ENCODE data around the gene PTPRN.
"Not testable (repeated sequence)": the region's sequence is repeated elsewhere in the genome, so short reads cannot be mapped to it uniquely, and the experiment has no call there.

Gene PTPRN

GRCh38 chr2:219287580-219288265 is 21.5 kb downstream of the PTPRN start:
- DNase-seq (ENCODE audit: low read depth in 2 of 2), result no peak

- not testable (repeated sequence) for DNase-seq (ENCODE audit: low read depth in 2 of 2)
Observed at GRCh38 chr2:219287116-219287440, 22.1 kb downstream of the PTPRN start.

- no peak for DNase-seq (ENCODE audit: low read depth in 2 of 2)
Observed at GRCh38 chr2:219286436-219287115, 22.6 kb downstream of the PTPRN start.

GRCh38 chr2:219285894-219286425 is 23.2 kb downstream of the PTPRN start:
- no peak for DNase-seq (ENCODE audit: low read depth in 2 of 2)

GRCh38 chr2:219285373-219285735 is 23.8 kb downstream of the PTPRN start:
- no peak for DNase-seq (ENCODE audit: low read depth in 2 of 2)

GRCh38 chr2:219284501-219285372 is 24.5 kb downstream of the PTPRN start:
- DNase-seq (ENCODE audit: low read depth in 2 of 2), result no peak

- DNase-seq (ENCODE audit: low read depth in 2 of 2), result no peak
Observed at GRCh38 chr2:219282943-219283581, 26.1 kb downstream of the PTPRN start.

- no peak for DNase-seq (ENCODE audit: low read depth in 2 of 2)
Observed at GRCh38 chr2:219282375-219282774, 26.8 kb downstream of the PTPRN start.

- no peak for DNase-seq (ENCODE audit: low read depth in 2 of 2)
Observed at GRCh38 chr2:219281588-219281987, 27.6 kb downstream of the PTPRN start.

GRCh38 chr2:219280651-219281050 is 28.6 kb downstream of the PTPRN start:
- no peak for DNase-seq (ENCODE audit: low read depth in 2 of 2)

- DNase-seq (ENCODE audit: low read depth in 2 of 2), result no peak
Observed at GRCh38 chr2:219279916-219280516, 29.2 kb downstream of the PTPRN start.

GRCh38 chr2:219279151-219279915 is 29.9 kb downstream of the PTPRN start, which contains the start of gene DNAJB2:
DNAJB2 (plus strand) TSS chr2:219279366; CDS start chr2:219279834, 468 bp downstream.
- DNase-seq (ENCODE audit: low read depth in 2 of 2), result peak; percentile 98

GRCh38 chr2:219278655-219279150 is 30.5 kb downstream of the PTPRN start:
- no peak for DNase-seq (ENCODE audit: low read depth in 2 of 2)

GRCh38 chr2:219277703-219278654 is 31.2 kb downstream of the PTPRN start:
- peak; percentile 67 to 69 for DNase-seq (ENCODE audit: low read depth in 2 of 2)

GRCh38 chr2:219274361-219274921 is 34.8 kb downstream of the PTPRN start:
- no peak for DNase-seq (ENCODE audit: low read depth in 2 of 2)

GRCh38 chr2:219273937-219274336 is 35.3 kb downstream of the PTPRN start:
- no peak for DNase-seq (ENCODE audit: low read depth in 2 of 2)

GRCh38 chr2:219272995-219273394 is 36.2 kb downstream of the PTPRN start:
- DNase-seq (ENCODE audit: low read depth in 2 of 2), result no peak

- DNase-seq (ENCODE audit: low read depth in 2 of 2), result no peak
Observed at GRCh38 chr2:219272356-219272755, 36.8 kb downstream of the PTPRN start.

- DNase-seq (ENCODE audit: low read depth in 2 of 2), result no peak
Observed at GRCh38 chr2:219271021-219271420, 38.2 kb downstream of the PTPRN start.
